ENCODE measurements around the gene GAPT.
"Not testable (repeated sequence)": the region's sequence is repeated elsewhere in the genome, so short reads cannot be mapped to it uniquely, and the experiment has no call there.

The GAPT gene

GRCh38 chr5:58505502-58505901 is 14.3 kb downstream of the GAPT start:
- DNase-seq (ENCODE audit: low spot score), result no peak

DNA sequence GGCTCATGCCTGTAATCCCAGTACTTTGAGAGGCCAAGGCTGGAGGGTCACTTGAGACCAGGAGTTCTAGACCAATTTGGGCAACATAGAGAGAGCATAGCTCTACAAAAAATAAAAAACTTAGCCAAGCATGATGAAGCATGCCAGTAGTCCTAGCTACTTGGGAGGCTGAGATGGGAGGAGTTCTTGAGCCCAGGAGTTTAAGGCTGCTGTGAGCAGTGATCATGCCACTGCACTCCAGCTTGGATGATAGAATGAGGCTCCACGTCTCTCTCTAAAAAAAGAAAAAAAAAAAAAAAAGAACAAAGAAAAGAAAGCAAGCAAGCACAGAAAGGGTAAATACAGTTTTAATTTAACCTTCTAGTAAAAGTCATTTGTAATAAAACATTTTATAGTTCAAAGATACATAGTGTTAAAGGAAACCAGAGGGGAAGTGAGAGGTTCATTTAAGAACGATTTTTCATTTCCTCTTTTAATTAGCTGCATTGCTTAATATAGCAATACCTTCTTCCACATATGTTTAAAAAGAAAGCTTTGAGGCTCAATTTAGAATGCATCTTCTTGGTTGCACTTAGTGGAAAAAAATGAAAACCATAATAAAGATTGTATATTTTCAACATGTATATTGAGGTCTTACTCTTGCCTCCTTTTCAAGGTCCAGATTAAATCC is 14.9 kb downstream of the GAPT start:
- no peak for DNase-seq (ENCODE audit: low spot score)

DNA sequence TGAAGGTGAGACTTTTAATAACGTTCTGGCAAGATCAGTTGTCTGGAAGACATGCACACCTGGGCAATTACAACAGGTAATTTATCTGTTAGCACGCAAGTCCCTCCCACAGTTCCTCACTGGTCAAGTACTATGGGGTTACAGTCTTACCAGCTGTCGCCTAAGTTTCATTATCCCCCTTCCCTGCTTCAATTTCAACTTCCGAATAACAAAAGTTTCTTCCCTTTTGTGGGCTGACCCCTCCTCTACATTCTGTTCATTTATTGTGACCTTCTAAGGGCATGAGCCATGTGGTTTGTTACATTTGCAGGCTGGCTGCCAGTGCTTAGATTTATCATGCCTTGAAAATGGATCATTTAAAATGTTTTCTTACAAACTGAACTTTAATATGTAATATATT is 16.5 kb downstream of the GAPT start:
- no peak for DNase-seq (ENCODE audit: low spot score)

DNA sequence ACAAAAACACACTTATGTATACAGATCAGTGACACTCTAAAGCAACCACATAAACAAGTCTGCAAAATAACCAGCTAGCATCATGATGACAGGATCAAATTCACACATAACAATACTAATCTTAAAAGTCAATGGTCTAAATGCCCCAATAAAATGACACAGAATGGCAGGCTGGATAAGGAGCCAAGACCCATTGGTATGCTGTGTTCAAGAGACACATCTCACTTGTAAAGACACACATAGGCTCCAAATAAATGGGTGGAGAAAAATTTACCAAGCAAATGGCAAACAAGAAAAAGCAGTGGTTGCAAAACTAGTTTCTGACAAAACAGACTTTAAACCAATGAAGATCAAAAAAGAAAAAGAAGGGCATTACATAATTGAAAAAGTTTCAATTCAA is 26.0 kb downstream of the GAPT start:
- no peak for DNase-seq (ENCODE audit: low spot score)

DNA sequence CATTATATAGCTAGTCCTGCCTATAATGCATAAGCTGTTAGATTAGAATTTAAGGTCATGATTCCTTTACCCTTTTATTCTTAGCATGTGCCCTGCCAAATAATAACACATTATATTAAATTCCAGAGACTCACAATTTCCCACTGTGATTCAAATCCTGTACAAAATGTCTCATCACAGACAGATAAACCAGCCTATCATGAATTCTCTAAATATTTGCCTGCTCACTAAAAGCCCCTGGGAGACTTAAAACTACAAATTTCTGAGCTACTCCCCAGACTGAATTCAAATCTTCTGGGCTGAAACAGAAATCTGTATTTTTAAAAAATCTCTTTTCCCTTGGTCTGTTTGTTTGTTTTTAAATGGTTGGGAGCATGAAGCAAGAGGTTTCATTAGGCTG is 32.7 kb downstream of the GAPT start:
- no peak for DNase-seq (ENCODE audit: low spot score)

GRCh38 chr5:58524571-58524970 is 33.3 kb downstream of the GAPT start:
- no peak for DNase-seq (ENCODE audit: low spot score)

GRCh38 chr5:58530942-58531490 is 39.8 kb downstream of the GAPT start:
- DNase-seq (ENCODE audit: low spot score), result no peak

GRCh38 chr5:58541935-58542334 is 50.7 kb downstream of the GAPT start:
- not testable (repeated sequence) for DNase-seq (ENCODE audit: low spot score)

DNA sequence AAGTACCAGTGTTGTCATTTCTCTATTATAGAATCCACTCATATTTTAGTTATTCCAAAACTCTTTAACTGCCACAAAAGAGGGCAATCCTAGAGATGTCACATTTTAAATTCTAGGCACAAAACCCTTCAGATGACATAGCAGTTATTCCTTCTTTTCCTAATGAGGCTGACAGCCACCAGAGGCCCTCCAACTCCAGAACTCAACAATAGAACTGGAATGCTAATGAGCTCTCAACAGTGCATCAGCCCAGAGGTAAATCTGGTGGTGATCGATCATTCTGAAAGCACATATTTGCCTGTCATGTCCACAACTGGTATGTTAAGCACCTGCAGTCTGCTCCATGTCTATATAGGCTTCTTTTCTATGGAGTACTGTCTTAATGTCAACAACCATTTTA is 51.5 kb downstream of the GAPT start:
- DNase-seq (ENCODE audit: low spot score), result no peak

DNA sequence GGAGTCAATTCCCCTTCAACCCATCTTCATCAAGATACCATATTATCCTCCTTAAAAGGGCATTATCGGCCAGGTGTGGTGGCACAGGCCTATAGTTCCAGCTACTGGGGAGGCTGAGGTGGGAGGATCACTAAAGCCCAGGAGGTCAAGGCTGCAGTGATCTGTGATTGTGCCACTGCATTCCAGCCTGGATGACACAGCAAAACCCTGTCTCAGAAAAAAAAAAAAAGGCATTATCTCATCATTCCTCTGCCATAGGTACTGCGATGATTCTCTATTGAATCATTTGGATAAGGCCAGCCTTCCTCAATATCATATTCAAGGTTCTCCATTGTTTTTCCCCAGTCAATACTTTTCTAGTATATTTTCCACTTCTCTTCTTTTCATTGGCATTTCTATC is 52.5 kb downstream of the GAPT start:
- no peak for DNase-seq (ENCODE audit: low spot score)

DNA sequence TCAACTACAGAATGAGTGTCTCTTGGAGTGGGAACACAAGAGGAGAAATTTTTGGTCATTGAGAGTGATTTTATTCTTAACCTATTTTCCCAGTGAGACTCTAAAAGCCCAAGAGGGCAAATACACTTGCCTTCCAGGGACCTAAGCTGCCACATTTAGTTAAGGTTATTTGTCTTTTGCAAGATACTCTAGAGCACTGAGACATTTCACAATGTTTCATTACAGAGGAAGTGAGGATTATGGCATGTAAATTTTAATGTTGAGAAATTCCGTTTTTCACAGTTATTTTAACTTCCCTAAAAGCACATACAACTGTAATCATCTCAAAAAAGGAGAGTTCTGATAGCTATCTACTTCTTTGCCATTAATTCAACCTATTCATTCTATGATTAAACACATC is 53.0 kb downstream of the GAPT start:
- DNase-seq (ENCODE audit: low spot score), result no peak

- DNase-seq (ENCODE audit: low spot score), result no peak
Measured at GRCh38 chr5:58544926-58545325, 53.7 kb downstream of the GAPT start.

- no peak for DNase-seq (ENCODE audit: low spot score)
Measured at GRCh38 chr5:58545912-58546311, 54.7 kb downstream of the GAPT start.

Data from left forelimb (tissue), 1 donor.